Fibroblast of skin of back (primary cell): Measurements from ENCODE around the gene SLC25A13. TPM values are rescaled to one million over a fixed set of nuclear protein-coding genes. Genes with fewer than 3 reads are reported as not detected.
"Not testable (repeated sequence)": the region's sequence is repeated elsewhere in the genome, so short reads cannot be mapped to it uniquely, and the experiment has no call there.

Experiments
- DNase-seq: peaks from one replicate; pipeline ENCODE4 v3.0.0-alpha.2; 2013
- polyA plus RNA-seq, 2 experiments: library from polyadenylated mRNA; unstranded; fragments of 120-200 nt; gene quantifications; one replicate each; pipeline ENCODE4 v1.2.1, GENCODE V29; 2013; ENCODE audit not compliant: insufficient read length in 2 of 2

SLC25A13 gene
- polyA plus RNA-seq (2013, experiment 1 of 2; ENCODE audit: insufficient read length): 12.8 TPM
- polyA plus RNA-seq (2013, experiment 2 of 2; ENCODE audit: insufficient read length): 8.9 TPM

DNA sequence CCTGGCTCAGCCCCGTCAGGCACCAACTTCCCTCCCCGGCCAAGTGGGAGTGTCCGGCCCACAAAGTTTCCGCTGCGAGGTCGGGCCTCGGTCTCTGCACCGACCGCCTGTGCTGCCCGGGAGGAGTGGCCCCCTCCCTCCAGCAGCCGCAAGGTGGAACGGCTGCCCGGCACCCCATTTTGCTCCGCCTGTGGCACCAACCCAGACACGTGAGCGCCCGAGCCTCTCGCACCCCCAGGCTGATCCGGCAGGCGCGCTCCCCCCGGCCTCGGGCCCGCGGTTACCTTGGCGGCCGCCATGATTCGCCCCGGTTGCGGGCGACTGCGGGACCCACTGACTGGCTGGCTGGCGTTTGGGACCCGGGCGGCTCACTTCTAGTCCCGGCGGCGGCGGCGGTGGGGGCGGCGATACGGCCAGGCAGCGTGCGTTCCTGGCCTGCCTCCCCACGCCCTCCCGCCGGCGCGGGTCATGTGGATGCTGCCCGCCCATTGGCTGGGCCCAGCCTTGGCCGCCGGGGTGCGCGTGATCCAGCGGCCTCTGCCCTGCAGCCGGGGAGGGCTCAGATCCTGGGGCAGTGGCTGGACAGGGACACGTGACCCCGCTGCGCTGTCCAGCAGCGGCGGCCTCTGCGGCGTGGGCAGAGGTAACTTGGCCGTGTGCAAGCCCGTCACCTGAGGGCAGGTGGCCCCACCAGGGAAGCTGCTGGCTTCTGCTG, at the start of gene SLC25A13:
Gene SLC25A13 (minus strand): TSS at position 441 of the 715 bp plus-strand sequence. CDS start 142 bp downstream, at position 299.
- peak; percentile 82 for DNase-seq

GRCh38 chr7:96365916-96366315, 44.0 kb upstream of the SLC25A13 start:
- DNase-seq: not testable (repeated sequence)

GRCh38 chr7:96361116-96361857, 39.4 kb upstream of the SLC25A13 start:
- no peak for DNase-seq

- DNase-seq: no peak
Measured at GRCh38 chr7:96359876-96360275, 38.0 kb upstream of the SLC25A13 start.

- DNase-seq: not testable (repeated sequence)
Measured at GRCh38 chr7:96358236-96358971, 36.5 kb upstream of the SLC25A13 start.

GRCh38 chr7:96355990-96356506, 34.1 kb upstream of the SLC25A13 start:
- DNase-seq: no peak

- DNase-seq: no peak
Measured at GRCh38 chr7:96354881-96355280, 33.0 kb upstream of the SLC25A13 start.

DNA sequence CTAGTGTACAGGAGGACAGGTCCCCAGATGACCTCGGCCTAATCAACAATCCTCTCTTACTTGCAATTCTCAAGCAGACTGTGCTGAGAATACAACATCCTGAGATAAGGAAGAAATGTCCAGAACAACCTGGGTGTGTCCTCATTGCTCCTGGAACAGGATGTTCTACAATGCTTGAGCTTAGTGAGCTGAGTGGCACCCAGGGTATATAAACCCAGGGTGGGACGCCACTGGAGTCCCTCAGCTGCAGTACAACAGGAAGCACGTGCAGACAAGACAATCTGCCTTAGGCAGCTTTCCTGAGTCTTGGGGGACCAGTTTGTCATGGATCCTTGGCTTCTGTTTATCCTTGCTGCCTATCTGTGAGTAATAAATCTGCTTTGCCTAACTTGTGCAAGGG, 27.7 kb upstream of the SLC25A13 start:
- DNase-seq: no peak

GRCh38 chr7:96347471-96347870, 25.6 kb upstream of the SLC25A13 start:
- no peak for DNase-seq

- DNase-seq: no peak
Measured at GRCh38 chr7:96346293-96346953, 24.5 kb upstream of the SLC25A13 start.

GRCh38 chr7:96344236-96344635, 22.3 kb upstream of the SLC25A13 start:
- DNase-seq: no peak

GRCh38 chr7:96342049-96342448, 20.2 kb upstream of the SLC25A13 start:
- DNase-seq: no peak

DNA sequence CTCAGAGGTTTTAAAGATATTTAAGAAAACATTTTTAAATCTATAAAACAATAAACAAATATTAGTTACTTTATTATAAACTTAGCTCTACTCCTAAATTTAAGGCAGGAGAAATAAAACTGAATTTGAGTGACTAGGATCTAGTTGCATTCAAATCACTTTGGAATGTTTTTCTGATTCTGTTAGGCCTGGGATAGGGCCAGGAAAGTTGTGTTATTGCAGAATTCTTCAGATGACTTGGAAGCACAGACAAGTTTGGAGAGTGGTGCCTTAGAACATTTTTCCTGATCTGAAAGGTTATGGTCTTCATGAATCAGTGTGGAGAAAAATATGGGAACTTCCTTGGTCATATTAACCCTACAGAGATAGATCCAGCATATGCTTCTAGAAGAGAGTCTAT, 15.6 kb upstream of the SLC25A13 start:
- DNase-seq: peak; percentile 31

DNA sequence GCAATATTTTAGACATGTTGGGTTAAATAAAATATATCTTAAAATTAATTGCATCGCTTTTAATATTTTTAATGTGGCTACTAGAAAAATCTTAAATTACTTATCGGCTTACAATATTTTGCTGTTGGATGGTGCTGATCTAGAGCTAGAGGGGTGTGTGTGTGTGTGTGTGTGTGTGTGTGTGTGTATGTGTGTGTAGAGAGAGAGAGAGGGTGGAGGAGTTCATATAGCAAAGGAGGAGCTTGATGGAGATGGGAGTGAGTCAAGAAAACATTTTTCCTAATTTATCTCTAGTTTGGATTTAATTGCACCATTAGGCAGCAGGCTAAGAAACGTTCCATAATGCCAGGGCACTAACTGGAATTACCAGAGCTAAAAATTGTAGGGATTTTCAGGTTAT, 10.4 kb upstream of the SLC25A13 start:
- no peak for DNase-seq

DNA sequence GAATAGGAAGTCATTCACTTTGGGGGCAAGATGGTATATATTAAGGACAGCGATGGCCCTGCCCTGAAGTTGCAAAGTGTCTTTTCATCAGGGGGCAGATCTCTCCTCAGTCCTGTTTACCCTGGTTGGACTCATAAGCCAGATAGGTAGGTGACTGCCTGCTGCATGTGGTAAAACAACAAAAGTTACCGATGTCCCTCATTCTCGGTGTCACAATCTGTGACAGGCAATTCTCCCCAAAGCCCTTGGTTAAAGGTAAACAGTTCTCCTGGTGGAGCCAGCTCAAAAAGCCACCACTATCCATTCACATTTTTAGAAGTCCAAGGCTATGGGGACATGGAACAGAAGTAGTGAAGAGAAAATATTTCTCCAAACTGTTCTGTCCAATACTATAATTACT, 9.9 kb upstream of the SLC25A13 start:
- no peak for DNase-seq

DNA sequence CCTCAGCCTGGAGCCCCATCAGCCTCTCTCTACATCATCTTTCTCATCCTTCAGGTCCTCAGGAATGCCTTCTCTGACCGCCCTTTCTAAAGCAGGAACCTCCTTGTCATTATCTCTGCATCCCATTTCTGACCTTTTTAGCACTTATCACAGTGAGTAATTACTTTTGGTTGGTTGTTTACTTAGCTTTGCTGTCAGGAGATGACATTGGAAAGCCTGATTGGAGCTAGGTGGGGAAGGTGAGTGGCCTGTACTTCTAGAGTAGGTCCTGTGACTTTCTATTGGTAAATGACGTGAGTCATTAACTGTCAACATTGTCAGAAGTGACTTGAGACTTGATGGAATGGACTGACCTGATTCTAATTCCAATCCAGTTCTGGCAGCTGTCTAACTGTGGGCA, 9.3 kb upstream of the SLC25A13 start:
- no peak for DNase-seq

GRCh38 chr7:96330193-96330592, 8.3 kb upstream of the SLC25A13 start:
- DNase-seq: no peak

GRCh38 chr7:96329241-96329640, 7.3 kb upstream of the SLC25A13 start:
- no peak for DNase-seq

- no peak for DNase-seq
Measured at GRCh38 chr7:96328016-96328415, 6.1 kb upstream of the SLC25A13 start.

DNA sequence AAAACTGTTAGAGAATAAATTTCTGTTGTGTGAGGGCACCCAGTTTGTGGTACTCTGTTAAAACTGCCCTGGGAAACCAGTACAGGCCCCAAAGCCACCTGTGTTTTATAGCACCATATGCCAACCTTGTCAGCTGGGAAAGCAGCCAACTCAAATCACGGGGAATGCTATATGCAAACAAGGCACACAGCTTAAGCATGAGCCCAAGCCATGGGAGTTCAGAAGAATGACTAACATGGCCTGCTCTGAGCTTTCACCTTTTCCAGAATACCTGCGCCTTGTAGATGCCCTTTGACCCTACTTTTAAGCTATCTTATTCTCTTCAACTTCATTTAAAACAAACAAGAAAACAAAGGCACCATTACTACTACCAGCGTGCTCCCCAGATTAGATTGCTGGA, 5.5 kb upstream of the SLC25A13 start:
- DNase-seq: no peak

- not testable (repeated sequence) for DNase-seq
Measured at GRCh38 chr7:96326752-96327151, 4.9 kb upstream of the SLC25A13 start.

- DNase-seq: no peak
Measured at GRCh38 chr7:96322847-96323461, 1.1 kb upstream of the SLC25A13 start.
